GM12874 (cell line): ENCODE results near the gene ACSM3.

Experiments used
- TF ChIP-seq, protein P1 (sequence below): IDR thresholded peaks from 2 replicates; pipeline ENCODE4 v1.5.1; 2011; ENCODE audit warnings: low read depth, mild to moderate bottlenecking, control low read depth, low read length, moderate library complexity; ENCODE audit not compliant: insufficient read depth

ACSM3 gene

GRCh38 chr16:20735490-20735889, 28.3 kb upstream of the ACSM3 start:
- TF ChIP-seq, protein P1, sequence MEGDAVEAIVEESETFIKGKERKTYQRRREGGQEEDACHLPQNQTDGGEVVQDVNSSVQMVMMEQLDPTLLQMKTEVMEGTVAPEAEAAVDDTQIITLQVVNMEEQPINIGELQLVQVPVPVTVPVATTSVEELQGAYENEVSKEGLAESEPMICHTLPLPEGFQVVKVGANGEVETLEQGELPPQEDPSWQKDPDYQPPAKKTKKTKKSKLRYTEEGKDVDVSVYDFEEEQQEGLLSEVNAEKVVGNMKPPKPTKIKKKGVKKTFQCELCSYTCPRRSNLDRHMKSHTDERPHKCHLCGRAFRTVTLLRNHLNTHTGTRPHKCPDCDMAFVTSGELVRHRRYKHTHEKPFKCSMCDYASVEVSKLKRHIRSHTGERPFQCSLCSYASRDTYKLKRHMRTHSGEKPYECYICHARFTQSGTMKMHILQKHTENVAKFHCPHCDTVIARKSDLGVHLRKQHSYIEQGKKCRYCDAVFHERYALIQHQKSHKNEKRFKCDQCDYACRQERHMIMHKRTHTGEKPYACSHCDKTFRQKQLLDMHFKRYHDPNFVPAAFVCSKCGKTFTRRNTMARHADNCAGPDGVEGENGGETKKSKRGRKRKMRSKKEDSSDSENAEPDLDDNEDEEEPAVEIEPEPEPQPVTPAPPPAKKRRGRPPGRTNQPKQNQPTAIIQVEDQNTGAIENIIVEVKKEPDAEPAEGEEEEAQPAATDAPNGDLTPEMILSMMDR: no peak

- TF ChIP-seq, protein P1: peak; percentile 29; the same call in 1 of the 2 replicates
Measured at GRCh38 chr16:20740007-20740883, 23.6 kb upstream of the ACSM3 start.

- TF ChIP-seq, protein P1: no peak
Measured at GRCh38 chr16:20740901-20741521, 22.8 kb upstream of the ACSM3 start.

- TF ChIP-seq, protein P1: no peak
Measured at GRCh38 chr16:20741554-20742285, 22.1 kb upstream of the ACSM3 start, which contains the start of gene THUMPD1. TSS of gene THUMPD1 (minus strand) at chr16:20741818. CDS start at chr16:20741739, 79 bp downstream.

DNA sequence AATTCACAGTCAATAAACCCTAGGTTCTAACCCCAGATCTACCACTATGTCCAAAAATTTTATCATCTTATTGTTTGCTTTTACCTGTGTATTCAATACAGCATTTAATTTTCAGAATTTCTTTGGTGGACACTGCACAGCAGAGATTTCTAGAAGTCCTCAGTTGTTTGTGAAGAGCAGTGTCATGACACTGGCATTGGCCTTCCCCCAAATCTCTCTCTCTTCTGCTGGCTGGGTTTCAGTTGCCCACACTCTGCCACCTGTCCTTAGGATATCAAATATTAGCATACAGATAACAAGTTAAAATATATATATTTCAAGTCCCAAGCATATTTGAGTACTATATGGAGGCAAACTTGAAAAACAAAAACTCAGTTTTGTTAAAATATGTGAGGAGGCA, 20.2 kb upstream of the ACSM3 start:
- TF ChIP-seq, protein P1: no peak

DNA sequence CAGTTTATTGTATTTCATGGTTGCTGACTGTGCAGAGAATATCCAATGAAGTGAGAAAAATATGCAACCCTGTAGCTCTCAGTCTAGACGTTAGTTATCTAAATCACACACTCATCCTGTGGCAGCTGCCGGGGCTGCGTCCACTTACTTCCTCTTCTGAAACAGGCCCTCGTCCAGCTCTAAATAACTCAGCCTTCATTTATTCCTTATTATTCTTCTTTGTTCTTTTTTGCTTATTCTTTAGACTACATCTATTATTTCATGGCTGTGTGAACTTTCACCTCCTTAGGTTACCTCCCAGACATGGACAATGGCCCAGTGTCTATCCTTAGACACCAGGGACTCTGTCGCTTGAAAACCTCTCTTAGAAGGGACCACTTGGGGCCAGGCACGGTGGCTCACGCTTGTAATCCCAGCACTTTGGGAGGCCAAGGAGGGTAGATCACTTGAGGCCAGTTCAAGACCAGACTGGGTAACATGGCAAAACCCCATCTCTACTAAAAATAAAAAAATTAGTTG, 18.8 kb upstream of the ACSM3 start:
- TF ChIP-seq, protein P1: no peak

GRCh38 chr16:20746461-20746860, 17.4 kb upstream of the ACSM3 start:
- TF ChIP-seq, protein P1: no peak
